ENCODE measurements around the gene WNT8B.

- TF ChIP-seq CTCF (IDR thresholded peaks at IDR 0.05; ENCODE audit: low read depth, low read length) = no peak
- no peak for TF ChIP-seq POLR2A (IDR thresholded peaks at IDR 0.05; ENCODE audit: extremely low read depth, insufficient read length)
- TF ChIP-seq MAX (IDR thresholded peaks at IDR 0.05; ENCODE audit: low read depth, low read length) = no peak
Measured at GRCh38 chr10:100447663-100448062, 15.1 kb upstream of the WNT8B start.
